Peyer's patch (tissue), 4 donors: ENCODE measurements around the gene MAOB. TPM values are rescaled to one million over a fixed set of nuclear protein-coding genes. Genes with fewer than 3 reads are reported as not detected.

Experiments
- DNase-seq, 3 donors: peaks; one replicate each; pipeline ENCODE4 v3.0.0-alpha.2; 2017 to 2019
- H3K27ac ChIP-seq, 4 donors: fragments of 200-600 bp; sonication (generic); one replicate each; pipeline ENCODE4 v1.5.1; 2016 to 2019
- H3K27me3 ChIP-seq, 2 donors: fragments of 200-600 bp; sonication (generic); one replicate each; pipeline ENCODE4 v1.5.1; 2019
- H3K36me3 ChIP-seq, 3 donors: fragments of 200-600 bp; sonication (generic); one replicate each; pipeline ENCODE4 v1.5.1; 2016 to 2019
- H3K4me1 ChIP-seq, 4 donors: fragments of 200-600 bp; sonication (generic); one replicate each; pipeline ENCODE4 v1.5.1; 2016 to 2019
- H3K4me3 ChIP-seq, 4 donors: fragments of 200-600 bp; sonication (generic); 1 replicate in 3 of 4; 2 replicates in 1 of 4; pipeline ENCODE4 v1.5.1; 2016 to 2019; ENCODE audit warnings: mild to moderate bottlenecking in 1 of 4
- H3K9me3 ChIP-seq, 4 donors: fragments of 200-600 bp; sonication (generic); one replicate each; pipeline ENCODE4 v1.5.1; 2016 to 2019; ENCODE audit warnings: mild to moderate bottlenecking in 1 of 4
- POLR2A ChIP-seq, 2 donors: fragments of 450-650 bp; IDR thresholded peaks; one replicate each; pipeline ENCODE4 v1.5.1; 2017; ENCODE audit warnings: antibody characterized with exemption in 2 of 2, mild to moderate bottlenecking in 2 of 2, moderate library complexity in 2 of 2
- total RNA-seq, 4 donors: library from RNA; depleted of rRNA; stranded (reverse); fragments of >200 nt; gene quantifications; one replicate each; pipeline ENCODE4 v1.1.0, GENCODE V29; 2016
- TF ChIP-seq, protein P1 (sequence below), 6 experiments: fragments of 450-650 bp in 4 of 6; fragments of 200-600 bp in 2 of 6; sonication (generic) in 1 of 6; IDR thresholded peaks; one replicate each; pipeline ENCODE4 v1.5.1; 2017 to 2019; ENCODE audit warnings: antibody characterized with exemption in 6 of 6, mild to moderate bottlenecking in 3 of 6, moderate library complexity in 1 of 6

The MAOB gene
- total RNA-seq, 4 donors from 2014 or later = 13.2 to 81.8 (median 64.2) TPM

DNA sequence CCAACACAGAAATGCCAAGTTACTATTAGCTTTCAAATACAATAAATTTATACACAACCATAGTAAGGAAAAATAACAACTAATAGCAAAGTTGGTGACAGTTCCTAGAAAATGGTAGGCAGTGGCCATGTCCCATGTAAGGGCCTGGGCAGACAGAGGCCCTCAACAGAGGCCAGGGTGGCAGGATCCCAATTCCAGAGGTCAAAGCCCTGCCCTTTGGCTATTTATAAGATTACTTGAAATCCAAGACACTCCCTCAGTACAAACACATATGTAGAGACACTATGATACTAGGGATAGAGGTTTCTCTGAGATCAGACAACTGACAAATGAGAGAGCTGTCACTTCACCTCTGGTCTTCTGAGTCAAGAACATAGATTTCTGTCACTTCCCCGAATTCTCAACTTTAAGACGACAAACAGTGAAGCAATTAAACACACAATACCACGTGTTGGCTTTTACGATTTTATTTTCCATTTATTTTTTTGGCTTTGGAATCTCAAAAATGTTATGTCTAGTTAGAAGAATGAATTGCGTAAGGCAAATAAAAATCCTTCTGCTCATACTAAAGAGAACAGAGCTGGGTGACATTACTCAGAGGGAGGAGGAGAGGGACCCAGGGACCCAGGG is 16.3 kb upstream of the MAOB start:
- no peak overlapping the region for H3K27ac ChIP-seq
- no peaks in the 10 kb centered on the region for H3K36me3 ChIP-seq
- TF ChIP-seq, protein P1, sequence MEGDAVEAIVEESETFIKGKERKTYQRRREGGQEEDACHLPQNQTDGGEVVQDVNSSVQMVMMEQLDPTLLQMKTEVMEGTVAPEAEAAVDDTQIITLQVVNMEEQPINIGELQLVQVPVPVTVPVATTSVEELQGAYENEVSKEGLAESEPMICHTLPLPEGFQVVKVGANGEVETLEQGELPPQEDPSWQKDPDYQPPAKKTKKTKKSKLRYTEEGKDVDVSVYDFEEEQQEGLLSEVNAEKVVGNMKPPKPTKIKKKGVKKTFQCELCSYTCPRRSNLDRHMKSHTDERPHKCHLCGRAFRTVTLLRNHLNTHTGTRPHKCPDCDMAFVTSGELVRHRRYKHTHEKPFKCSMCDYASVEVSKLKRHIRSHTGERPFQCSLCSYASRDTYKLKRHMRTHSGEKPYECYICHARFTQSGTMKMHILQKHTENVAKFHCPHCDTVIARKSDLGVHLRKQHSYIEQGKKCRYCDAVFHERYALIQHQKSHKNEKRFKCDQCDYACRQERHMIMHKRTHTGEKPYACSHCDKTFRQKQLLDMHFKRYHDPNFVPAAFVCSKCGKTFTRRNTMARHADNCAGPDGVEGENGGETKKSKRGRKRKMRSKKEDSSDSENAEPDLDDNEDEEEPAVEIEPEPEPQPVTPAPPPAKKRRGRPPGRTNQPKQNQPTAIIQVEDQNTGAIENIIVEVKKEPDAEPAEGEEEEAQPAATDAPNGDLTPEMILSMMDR (IDR thresholded peaks at IDR 0.05) = no peak
- no peak for TF ChIP-seq POLR2A (IDR thresholded peaks at IDR 0.05)
- H3K27me3 ChIP-seq = no peaks in the 10 kb centered on the region
- no peaks in the 10 kb centered on the region for H3K4me1 ChIP-seq
- DNase-seq = no peak
- H3K4me3 ChIP-seq = no peak overlapping the region
- no peaks in the 10 kb centered on the region for H3K9me3 ChIP-seq

DNA sequence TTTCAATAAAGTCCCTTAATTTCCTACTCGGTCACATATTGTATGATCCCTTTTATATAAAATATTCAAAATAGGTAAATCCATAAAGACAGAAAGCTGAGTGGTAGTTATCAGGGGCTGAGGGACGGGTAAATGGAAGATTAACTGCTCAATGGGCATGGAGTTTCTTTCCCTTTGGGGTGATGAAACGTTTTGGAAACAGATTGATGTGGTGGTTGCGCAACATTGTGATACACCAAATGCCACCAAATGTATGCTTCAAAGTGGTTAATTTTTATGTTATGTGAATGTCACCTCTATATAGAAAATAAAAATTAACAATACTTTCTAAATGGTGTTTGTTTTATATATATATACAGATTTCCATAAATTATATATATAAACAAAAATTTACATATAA is 15.0 kb upstream of the MAOB start:
- H3K9me3 ChIP-seq = no peaks in the 10 kb centered on the region
- H3K4me3 ChIP-seq = no peak overlapping the region
- H3K36me3 ChIP-seq = no peaks in the 10 kb centered on the region
- H3K4me1 ChIP-seq = no peaks in the 10 kb centered on the region
- no peak for DNase-seq
- no peak for TF ChIP-seq POLR2A (IDR thresholded peaks at IDR 0.05)
- TF ChIP-seq, protein P1 (IDR thresholded peaks at IDR 0.05) = no peak
- H3K27me3 ChIP-seq = no peaks in the 10 kb centered on the region
- no peak overlapping the region for H3K27ac ChIP-seq

DNA sequence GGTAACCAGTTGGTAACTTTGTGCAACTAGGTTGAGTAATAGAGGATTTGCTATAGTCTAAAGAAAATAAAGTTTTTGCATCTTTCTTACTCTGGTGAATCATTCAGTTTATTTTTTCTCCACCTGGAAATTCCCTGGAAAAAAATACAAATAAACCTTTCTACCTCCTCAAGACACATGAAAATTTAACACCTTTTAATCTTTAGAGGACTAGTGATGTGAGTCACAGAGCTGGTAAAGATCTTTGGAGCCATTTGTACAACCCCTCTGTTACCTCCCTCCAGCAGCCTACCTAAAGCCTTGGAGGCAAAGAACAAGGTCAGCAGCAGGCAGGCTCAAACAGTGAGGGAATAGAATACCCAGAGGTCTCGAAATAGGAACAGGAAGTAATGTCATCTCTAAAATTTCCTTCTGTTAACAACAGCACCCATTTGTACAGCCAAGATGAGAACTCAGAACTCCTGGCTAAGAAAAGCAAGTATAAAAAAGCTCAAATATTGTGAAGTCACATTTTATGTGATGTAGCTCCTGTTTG is 10.2 kb upstream of the MAOB start:
- DNase-seq = no peak
- Histone ChIP-seq H3K4me3 (no peak overlapping the region), H3K27ac (no peak overlapping the region), H3K4me1 (no peaks in the 10 kb centered on the region), H3K9me3 (no peaks in the 10 kb centered on the region), H3K36me3 (no peaks in the 10 kb centered on the region), H3K27me3 (no peaks in the 10 kb centered on the region)
- no peak for TF ChIP-seq POLR2A (IDR thresholded peaks at IDR 0.05)
- TF ChIP-seq, protein P1 (IDR thresholded peaks at IDR 0.05) = no peak

DNA sequence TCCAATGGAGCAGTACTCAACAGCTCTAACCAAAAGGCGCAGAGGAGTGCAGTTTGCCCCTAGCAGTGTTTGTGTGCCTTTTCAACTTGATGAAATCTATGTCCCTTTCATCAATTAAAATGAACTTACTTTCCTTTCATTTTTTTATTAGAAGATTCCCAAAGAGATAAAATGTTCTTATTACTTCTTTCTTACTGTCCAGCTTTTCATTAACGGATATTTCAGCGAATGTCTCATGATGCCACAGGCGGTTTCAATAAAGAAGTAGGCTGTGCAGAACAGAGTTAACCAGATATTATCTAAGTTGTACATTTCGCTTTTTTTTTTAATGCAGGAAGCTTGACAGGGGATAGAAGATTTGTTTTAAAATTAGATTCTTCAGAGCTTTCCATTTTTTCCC is 3.4 kb upstream of the MAOB start:
- no peaks in the 10 kb centered on the region for H3K9me3 ChIP-seq
- H3K4me1 ChIP-seq = no peaks in the 10 kb centered on the region
- H3K27ac ChIP-seq = no peak overlapping the region
- H3K36me3 ChIP-seq = no peaks in the 10 kb centered on the region
- H3K4me3 ChIP-seq = no peak overlapping the region
- no peak for DNase-seq
- H3K27me3 ChIP-seq = no peaks in the 10 kb centered on the region
- TF ChIP-seq, protein P1 (IDR thresholded peaks at IDR 0.05) = no peak
- no peak for TF ChIP-seq POLR2A (IDR thresholded peaks at IDR 0.05)

DNA sequence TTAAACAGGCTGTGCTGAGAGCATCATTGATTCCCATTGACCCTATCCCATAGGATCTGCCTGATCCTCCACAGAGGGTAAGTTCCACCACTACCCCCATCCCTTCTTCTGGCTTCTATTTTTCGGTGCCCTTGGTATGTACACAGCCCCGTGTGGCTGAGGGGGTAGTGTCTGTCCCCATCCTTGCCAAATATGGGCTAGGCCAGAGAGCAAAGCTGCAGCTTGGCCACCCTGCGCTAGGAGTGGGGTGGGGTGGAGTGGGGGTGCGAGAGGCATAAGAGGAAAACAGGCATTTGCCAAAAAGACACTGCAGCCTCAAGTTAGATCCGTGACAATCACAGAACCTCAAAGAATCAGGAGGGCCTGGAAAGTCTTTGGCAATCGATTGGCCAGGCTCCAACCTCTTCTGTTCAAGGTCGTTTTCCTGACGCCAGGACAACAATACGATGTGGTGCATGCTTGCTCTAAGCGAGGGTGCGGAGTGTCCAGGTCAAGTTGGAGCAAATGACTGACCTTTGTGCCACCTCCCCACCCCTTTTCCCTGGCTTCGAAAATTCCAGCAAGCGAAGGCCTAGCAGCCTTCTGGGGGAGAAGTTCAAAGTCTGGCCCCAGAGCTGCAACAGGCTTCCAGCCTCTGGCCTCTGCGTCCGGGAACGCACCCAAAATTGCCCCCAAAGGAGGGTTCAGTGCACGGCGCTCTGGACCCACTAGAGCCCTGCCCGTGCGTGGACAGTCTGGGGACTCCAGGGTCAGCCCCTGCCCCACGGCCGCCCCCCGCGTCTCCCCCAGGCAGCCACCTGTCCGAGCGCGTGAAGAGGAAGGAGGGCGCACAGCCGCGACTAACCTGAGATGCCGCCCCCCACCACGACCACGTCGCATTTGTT is 598 bp downstream of the MAOB start:
- Histone ChIP-seq H3K4me1 (no peaks in the 10 kb centered on the region), H3K27me3 (no peaks in the 10 kb centered on the region), H3K36me3 (no peaks in the 10 kb centered on the region), H3K27ac (peak overlapping the region in 3 of 4 donors; percentile 62 to 90 (median 86)), H3K9me3 (no peaks in the 10 kb centered on the region), H3K4me3 (peak overlapping the region; percentile 20 to 57 (median 39))
- DNase-seq = peak in 2 of 3 donors; percentile 70 to 73
- no peak for TF ChIP-seq POLR2A (IDR thresholded peaks at IDR 0.05)
- TF ChIP-seq, protein P1 (IDR thresholded peaks at IDR 0.05) = no peak
